Endothelial cell of umbilical vein (primary cell): ENCODE results near the gene CREG2. TPM values are rescaled to one million over a fixed set of nuclear protein-coding genes. Genes with fewer than 3 reads are reported as not detected.

Experiments used
- BruUV-seq: library from RNA; stranded (reverse); fragments of 400-500 nt; replicated peaks from 2 replicates; lab custom pipeline; 2021; lab: Mats Ljungman, UMichigan
- CTCF ChIA-PET: fragments of 300-600, 350-600 bp; sonication (Branson Sonifier 250); formaldehyde crosslinking; loops from one replicate; lab custom pipeline; 2021; ENCODE audit warnings: antibody characterized with exemption, inconsistent platforms; lab: Charles Lee
- POLR2A ChIA-PET: fragments of 300-600, 350-600 bp; sonication (Branson Sonifier 250); formaldehyde crosslinking; loops from one replicate; lab custom pipeline; 2021; ENCODE audit warnings: antibody characterized with exemption, inconsistent platforms; lab: Charles Lee
- DNase-seq: peaks from one replicate; pipeline ENCODE4 v3.0.0-alpha.2; 2011; ENCODE audit warnings: low read depth, low spot score
- FAIRE-seq: peaks from 2 replicates; lab custom pipeline; 2011; peaks lifted over from hg19 to GRCh38; lab: Jason Lieb, UNC
- H2AFZ ChIP-seq: 2 replicates; pipeline ENCODE4 v1.6.0; 2012; ENCODE audit warnings: low read depth, low read length, control low read depth, inconsistent platforms
- H3K27ac ChIP-seq: 2 replicates; pipeline ENCODE4 v1.5.1; 2011; ENCODE audit warnings: low read depth, mild to moderate bottlenecking, control low read depth, low read length, moderate library complexity; ENCODE audit not compliant: insufficient read depth
- H3K27me3 ChIP-seq, 2 experiments: 2 replicates each; pipeline versions ENCODE4 v1.6.0 to v1.6.1; 2011; ENCODE audit warnings: low read length in 2 of 2, mixed read lengths in 1 of 2; ENCODE audit not compliant: control insufficient read depth in 2 of 2, insufficient read depth in 2 of 2
- H3K36me3 ChIP-seq, 2 experiments: 2 replicates in 1 of 2; 3 replicates in 1 of 2; pipeline ENCODE4 v1.5.1; 2011; ENCODE audit warnings: low read length in 2 of 2, mild to moderate bottlenecking in 1 of 2, moderate library complexity in 1 of 2; ENCODE audit not compliant: control insufficient read depth in 2 of 2, insufficient read depth in 2 of 2; ENCODE audit errors: extremely low read depth in 1 of 2
- H3K4me1 ChIP-seq: 3 replicates; pipeline ENCODE4 v1.5.1; 2011; ENCODE audit warnings: mild to moderate bottlenecking, low read length; ENCODE audit not compliant: control insufficient read depth, insufficient read depth; ENCODE audit errors: extremely low read depth
- H3K4me2 ChIP-seq: 2 replicates; pipeline ENCODE4 v1.6.1; 2011; ENCODE audit warnings: low read length, control low read depth, mixed read lengths; ENCODE audit not compliant: insufficient read depth
- H3K4me3 ChIP-seq, 3 experiments: fragments of 200-600 bp in 1 of 3; sonication (generic), shearing (Covaris generic) in 1 of 3; replicated peaks in 1 of 3; 2 replicates each; pipeline ENCODE4 v1.5.1; 2011 to 2016; ENCODE audit warnings: control low read depth in 3 of 3, low read length in 3 of 3, mild to moderate bottlenecking in 2 of 3, inconsistent platforms in 1 of 3, low read depth in 1 of 3, moderate library complexity in 1 of 3; ENCODE audit not compliant: insufficient read depth in 1 of 3
- H3K79me2 ChIP-seq: 2 replicates; pipeline ENCODE4 v1.6.0; 2012; ENCODE audit warnings: low read length, inconsistent platforms; ENCODE audit not compliant: control insufficient read depth, insufficient read depth
- H3K9ac ChIP-seq: replicated peaks from 2 replicates; pipeline ENCODE3; 2011; ENCODE audit warnings: low read length, control low read depth; ENCODE audit not compliant: insufficient read depth; ENCODE audit errors: extremely low read depth
- H3K9me1 ChIP-seq: replicated peaks from 3 replicates; pipeline ENCODE4 v1.6.0; 2011; ENCODE audit warnings: mild to moderate bottlenecking, low read length; ENCODE audit not compliant: control insufficient read depth, insufficient read depth; ENCODE audit errors: extremely low read depth
- H3K9me3 ChIP-seq: replicated peaks from 2 replicates; pipeline ENCODE4 v1.5.1; 2012; ENCODE audit warnings: low read length, inconsistent platforms; ENCODE audit not compliant: control insufficient read depth, insufficient read depth
- H4K20me1 ChIP-seq: replicated peaks from 2 replicates; pipeline ENCODE3; 2011; ENCODE audit warnings: mild to moderate bottlenecking, low read length; ENCODE audit not compliant: control insufficient read depth, insufficient read depth; ENCODE audit errors: extremely low read depth
- EZH2 ChIP-seq: IDR thresholded peaks from 2 replicates; pipeline ENCODE4 v1.6.1; 2012; ENCODE audit warnings: borderline replicate concordance, low read depth, mild to moderate bottlenecking, moderate library complexity, low read length, inconsistent platforms; ENCODE audit not compliant: severe bottlenecking
- FOS ChIP-seq: IDR thresholded peaks from 2 replicates; pipeline ENCODE4 v1.6.1; 2011; ENCODE audit warnings: mild to moderate bottlenecking, low read length, moderate library complexity, borderline replicate concordance; ENCODE audit not compliant: insufficient read depth
- GATA2 ChIP-seq: IDR thresholded peaks from 2 replicates; pipeline ENCODE4 v1.7.0; 2011; ENCODE audit warnings: low read depth, mild to moderate bottlenecking, moderate library complexity, mixed read lengths, low read length; ENCODE audit not compliant: insufficient read length, insufficient read depth
- JUN ChIP-seq: IDR thresholded peaks from 2 replicates; pipeline ENCODE4 v1.6.1; 2011; ENCODE audit warnings: borderline replicate concordance, low read depth; ENCODE audit not compliant: insufficient read length, insufficient read depth
- MYC ChIP-seq: IDR thresholded peaks from one replicate; pipeline ENCODE4 v1.6.1; 2011; ENCODE audit warnings: mild to moderate bottlenecking, low read depth, low read length
- POLR2A ChIP-seq: IDR thresholded peaks from 2 replicates; pipeline ENCODE4 v1.6.1; 2012; ENCODE audit warnings: low read depth, mild to moderate bottlenecking, control low read depth, low read length
- POLR2AphosphoS5 ChIP-seq: IDR thresholded peaks from 2 replicates; pipeline ENCODE4 v1.6.1; 2012; ENCODE audit warnings: low read depth, mild to moderate bottlenecking, control low read depth, low read length, moderate library complexity; ENCODE audit not compliant: insufficient read depth
- dilution Hi-C: fragments of 300-500 bp; cut with MboI; formaldehyde crosslinking; loops from one replicate; pipeline ENCODE4 v1.15.0; 2019; ENCODE audit warnings: low sequenced_read_pairs; ENCODE audit not compliant: extremely low pct_ligation_motif_present
- intact Hi-C: fragments of 100-400 bp; cut with micrococcal nuclease; formaldehyde crosslinking; loops from one replicate; pipeline ENCODE4 v1.10.0; 2022
- polyA plus RNA-seq, 4 experiments: library from polyadenylated mRNA; depleted of rRNA in 3 of 4; stranded (reverse) in 3 of 4; unstranded in 1 of 4; fragments of >200 nt; gene quantifications; 2 replicates each; pipeline versions ENCODE4 v1.2.1 to v1.2.3, GENCODE V29; 2011 to 2012; ENCODE audit warnings: missing spikeins in 1 of 4
- total RNA-seq: library from RNA; stranded (reverse); gene quantifications from 2 replicates; pipeline ENCODE4 v1.2.3, GENCODE V29; 2021
- TF ChIP-seq, protein P1 (sequence below), 2 donors: IDR thresholded peaks; 1 replicate in 1 of 2; 2 replicates in 1 of 2; pipeline ENCODE4 v1.5.1; 2011; ENCODE audit warnings: low read length in 2 of 2, mild to moderate bottlenecking in 2 of 2, moderate library complexity in 2 of 2, control low read depth in 1 of 2, inconsistent platforms in 1 of 2, low read depth in 1 of 2; ENCODE audit not compliant: insufficient read depth in 1 of 2; ENCODE audit errors: extremely low read depth in 1 of 2
- TF ChIP-seq, protein P2 (sequence below): IDR thresholded peaks from 2 replicates; pipeline ENCODE4 v1.6.1; 2011; ENCODE audit not compliant: insufficient read depth, insufficient read length

Gene CREG2
- total and polyA plus RNA-seq, 2 donors (not counting 3 experiments of a cell fraction or from before 2014, with no cell fraction given): 0.48 to 2.0 TPM

DNA sequence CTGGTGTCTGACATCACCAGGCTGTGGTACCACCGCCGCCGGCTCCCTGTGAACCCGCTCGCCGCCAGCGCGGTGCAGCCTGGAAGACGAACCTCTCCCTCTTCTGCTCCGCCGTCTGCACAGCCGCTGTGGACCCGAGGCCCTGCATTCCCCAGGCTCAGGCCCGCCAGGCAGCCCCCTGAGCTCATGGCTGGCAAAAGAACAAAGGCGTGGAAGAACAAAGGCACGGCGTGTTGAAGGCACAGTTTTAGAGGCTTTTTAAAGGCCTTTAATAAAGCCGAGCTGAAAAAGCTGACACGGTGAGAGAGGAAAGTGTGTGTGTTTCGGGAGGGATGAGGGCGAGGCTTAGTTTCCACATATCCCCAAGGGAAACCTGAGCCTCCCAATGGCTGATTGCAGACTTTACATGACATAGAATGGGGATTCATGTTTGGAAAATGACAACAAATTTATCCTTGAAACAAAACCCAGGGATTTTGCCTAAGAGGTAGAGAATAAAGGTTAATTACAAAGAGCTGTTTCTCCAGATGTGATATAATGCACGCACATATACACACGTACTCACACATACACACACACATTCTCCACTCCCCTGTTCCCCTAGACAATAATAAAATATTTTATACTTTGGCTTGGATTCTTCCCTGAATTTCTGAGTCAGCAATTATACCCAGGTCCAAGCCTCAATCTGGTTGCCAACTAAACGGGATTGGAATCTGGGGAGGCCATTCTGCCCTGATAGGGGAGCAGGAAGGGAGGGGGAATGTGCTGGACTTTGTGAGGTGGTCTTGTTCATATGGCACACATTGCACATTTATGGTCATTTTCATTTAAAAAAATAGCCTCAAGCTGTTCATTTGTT is 47.9 kb upstream of the CREG2 start:
- dilution Hi-C loops: no loop called here

More for the DNA sequence above, 47.9 kb upstream of the CREG2 start:
- no peaks in the 10 kb centered on the region for H3K79me2 ChIP-seq
- H2AFZ ChIP-seq: peak overlapping the region; percentile 73
- no peaks in the 10 kb centered on the region for H4K20me1 ChIP-seq
- no peak for FAIRE-seq
- H3K9ac ChIP-seq: no peak overlapping the region
- peak overlapping the region; percentile 12 for H3K4me2 ChIP-seq
- peak; percentile 41 for DNase-seq
- no peak overlapping the region for H3K4me3 ChIP-seq
- no peak for TF ChIP-seq EZH2
- TF ChIP-seq FOS: no peak
- no peak for TF ChIP-seq POLR2A
- TF ChIP-seq MYC: no peak
- TF ChIP-seq, protein P1, sequence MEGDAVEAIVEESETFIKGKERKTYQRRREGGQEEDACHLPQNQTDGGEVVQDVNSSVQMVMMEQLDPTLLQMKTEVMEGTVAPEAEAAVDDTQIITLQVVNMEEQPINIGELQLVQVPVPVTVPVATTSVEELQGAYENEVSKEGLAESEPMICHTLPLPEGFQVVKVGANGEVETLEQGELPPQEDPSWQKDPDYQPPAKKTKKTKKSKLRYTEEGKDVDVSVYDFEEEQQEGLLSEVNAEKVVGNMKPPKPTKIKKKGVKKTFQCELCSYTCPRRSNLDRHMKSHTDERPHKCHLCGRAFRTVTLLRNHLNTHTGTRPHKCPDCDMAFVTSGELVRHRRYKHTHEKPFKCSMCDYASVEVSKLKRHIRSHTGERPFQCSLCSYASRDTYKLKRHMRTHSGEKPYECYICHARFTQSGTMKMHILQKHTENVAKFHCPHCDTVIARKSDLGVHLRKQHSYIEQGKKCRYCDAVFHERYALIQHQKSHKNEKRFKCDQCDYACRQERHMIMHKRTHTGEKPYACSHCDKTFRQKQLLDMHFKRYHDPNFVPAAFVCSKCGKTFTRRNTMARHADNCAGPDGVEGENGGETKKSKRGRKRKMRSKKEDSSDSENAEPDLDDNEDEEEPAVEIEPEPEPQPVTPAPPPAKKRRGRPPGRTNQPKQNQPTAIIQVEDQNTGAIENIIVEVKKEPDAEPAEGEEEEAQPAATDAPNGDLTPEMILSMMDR (IDR thresholded peaks at IDR 0.05; ENCODE audit: extremely low read depth in 1 of 2, insufficient read depth in 1 of 2, low read depth in 1 of 2, low read length in 2 of 2): no peak
- TF ChIP-seq JUN: no peak
- no peak for TF ChIP-seq GATA2
- TF ChIP-seq, protein P2, sequence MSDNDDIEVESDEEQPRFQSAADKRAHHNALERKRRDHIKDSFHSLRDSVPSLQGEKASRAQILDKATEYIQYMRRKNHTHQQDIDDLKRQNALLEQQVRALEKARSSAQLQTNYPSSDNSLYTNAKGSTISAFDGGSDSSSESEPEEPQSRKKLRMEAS: no peak
- TF ChIP-seq POLR2AphosphoS5: no peak
- H3K27ac ChIP-seq: no peak overlapping the region
- no peaks in the 10 kb centered on the region for H3K9me1 ChIP-seq
- BruUV-seq: no TSS peak
- no peaks in the 10 kb centered on the region for H3K27me3 ChIP-seq
- H3K9me3 ChIP-seq: no peaks in the 10 kb centered on the region
- no peaks in the 10 kb centered on the region for H3K36me3 ChIP-seq
- POLR2A ChIA-PET: no interaction called here
- CTCF ChIA-PET: interaction anchor here (1.0 to 2.2 kb wide), 4 partner anchors 10 to 396 kb away, joined by 3 to 7 read pairs (median 4); partner anchors contain the start of gene MAP4K4
- intact Hi-C loops: no loop called here
- H3K4me1 ChIP-seq: peaks cover 4% of the 10 kb centered on the region
